HG02970 (cell line): ENCODE measurements around the gene GRHL1.

ENCODE experiments used
- ATAC-seq: cut with Tn5 transposase; IDR thresholded peaks from one replicate; pipeline ENCODE4 v1.9.1; 2021; ENCODE audit warnings: mild to moderate bottlenecking, moderate library complexity, moderate number of reproducible peaks; ENCODE audit not compliant: unreplicated experiment, low FRiP score

GRHL1 gene

DNA sequence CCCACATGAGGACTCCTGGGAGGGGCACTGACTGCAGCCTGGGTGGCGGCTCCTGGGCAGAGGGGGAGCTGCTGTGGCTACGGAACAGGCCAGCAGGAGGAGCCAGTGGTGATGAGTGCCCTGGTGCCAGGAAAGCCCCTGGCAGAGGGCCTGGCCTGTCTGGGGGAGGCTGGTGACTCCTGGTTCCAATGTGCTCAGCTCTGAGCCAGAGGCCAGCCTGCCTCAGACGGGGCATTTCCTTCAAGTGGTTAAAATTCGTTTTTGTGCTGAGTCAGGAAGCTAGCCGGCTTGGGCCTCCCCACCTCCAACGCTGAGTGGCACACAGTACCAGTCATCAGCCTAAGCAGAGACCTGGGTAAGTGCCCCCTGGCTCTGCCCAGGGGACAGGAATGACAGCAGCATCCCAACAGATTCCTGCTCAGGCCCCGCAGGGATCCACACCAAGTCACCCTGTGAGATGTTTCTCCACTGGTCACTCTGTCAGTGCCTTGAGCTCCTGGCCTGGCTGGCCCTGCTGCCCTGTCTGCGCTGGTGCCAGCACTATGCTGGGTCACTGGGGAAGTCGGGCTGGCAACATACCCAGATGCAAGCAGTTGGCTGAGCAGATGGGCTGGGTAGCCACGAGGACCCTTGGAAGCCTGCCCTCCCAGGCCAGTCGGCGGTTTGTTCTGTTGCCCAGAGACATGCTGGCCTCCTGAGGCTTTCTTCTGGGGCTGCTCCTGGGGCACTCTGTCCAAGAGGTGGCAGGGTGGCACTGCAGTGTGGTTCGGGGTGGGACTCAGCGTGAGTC lies 84.8 kb downstream of the GRHL1 start:
- no peak for ATAC-seq

DNA sequence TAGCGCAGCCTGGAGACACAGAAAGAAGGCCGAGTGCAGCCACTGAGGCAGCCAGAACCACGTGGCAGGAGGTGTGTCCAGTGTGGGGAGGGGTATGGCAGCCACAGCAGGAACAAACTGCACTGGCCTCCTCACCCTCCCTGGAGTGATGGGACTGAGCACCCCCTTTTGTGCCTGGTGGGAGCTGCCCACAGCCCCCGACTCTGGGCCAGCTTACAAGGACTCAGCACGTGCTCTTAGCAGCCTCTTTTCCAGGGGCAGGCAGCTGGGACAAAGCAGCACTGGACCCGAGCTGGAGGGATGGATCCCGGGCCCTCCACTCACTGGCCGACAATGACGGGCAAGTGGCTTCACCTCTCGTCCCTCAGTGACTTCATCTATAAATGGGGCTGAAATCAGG lies 86.6 kb downstream of the GRHL1 start:
- no peak for ATAC-seq

DNA sequence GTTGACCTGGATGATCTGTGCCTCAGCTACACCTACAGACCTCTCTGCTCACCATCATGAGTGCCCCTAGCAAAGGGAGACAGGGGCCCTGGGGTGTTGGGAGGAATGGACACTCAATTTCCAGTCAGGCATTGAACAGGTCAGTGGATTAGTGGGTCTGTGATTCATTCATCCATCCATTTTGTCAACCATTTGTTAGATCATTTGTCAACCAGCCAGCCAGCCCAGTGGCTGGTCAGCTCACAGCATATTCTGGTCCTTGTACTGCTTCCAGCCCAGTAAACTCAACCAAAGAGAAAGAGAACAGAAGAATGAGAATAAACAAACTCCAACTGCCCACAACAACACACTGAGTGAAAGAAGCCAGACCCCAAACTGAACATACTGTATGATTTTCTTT lies 87.2 kb downstream of the GRHL1 start:
- ATAC-seq = no peak

DNA sequence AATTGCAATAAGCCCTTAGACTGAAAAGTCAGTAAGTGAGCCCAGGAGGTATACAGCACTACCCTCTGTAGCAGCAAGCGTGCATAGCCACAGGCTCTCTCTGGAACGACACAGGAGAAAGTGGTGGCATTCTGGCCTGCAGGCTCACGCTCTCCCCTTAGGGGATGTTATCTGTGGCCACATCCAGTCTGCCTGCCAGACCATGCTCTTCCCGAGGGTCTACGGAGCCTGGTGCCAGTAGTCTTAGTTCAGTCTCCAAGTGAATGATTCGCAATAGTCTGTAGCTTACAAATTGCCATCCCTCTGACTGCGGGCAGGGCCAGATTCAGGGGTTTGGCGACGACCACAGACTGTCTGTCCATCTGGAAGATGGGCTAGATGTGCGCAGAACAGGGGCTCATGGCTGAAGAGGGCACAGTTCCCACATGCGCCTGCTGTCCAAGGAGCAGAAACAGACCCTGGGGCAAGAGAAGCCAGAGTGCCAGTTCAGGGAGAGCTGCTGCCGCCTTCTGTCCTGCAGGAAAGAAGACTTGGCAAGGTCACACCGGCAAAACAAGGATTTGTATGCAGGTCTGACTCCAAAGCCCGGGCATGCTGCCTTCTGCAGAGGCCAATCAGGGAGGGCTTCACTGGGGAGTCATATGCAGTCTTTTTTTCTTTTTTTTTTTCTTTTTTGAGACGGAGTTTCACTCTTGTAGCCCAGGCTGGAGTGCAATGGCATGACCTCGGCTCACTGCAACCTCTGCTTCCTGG lies 88.3 kb downstream of the GRHL1 start:
- no peak for ATAC-seq

GRCh38 chr2:10041711-10042110 lies 90.2 kb downstream of the GRHL1 start:
- no peak for ATAC-seq

GRCh38 chr2:10042301-10043161 lies 91.0 kb downstream of the GRHL1 start:
- no peak for ATAC-seq

GRCh38 chr2:10043256-10043905 lies 91.9 kb downstream of the GRHL1 start, which contains the start of gene KLF11:
TSS of gene KLF11 (plus strand) at chr2:10043550. CDS start at chr2:10043717, 167 bp downstream.
- peak; percentile 66 for ATAC-seq

- peak; percentile 64 for ATAC-seq
Observed at GRCh38 chr2:10043906-10044601, 92.6 kb downstream of the GRHL1 start.

DNA sequence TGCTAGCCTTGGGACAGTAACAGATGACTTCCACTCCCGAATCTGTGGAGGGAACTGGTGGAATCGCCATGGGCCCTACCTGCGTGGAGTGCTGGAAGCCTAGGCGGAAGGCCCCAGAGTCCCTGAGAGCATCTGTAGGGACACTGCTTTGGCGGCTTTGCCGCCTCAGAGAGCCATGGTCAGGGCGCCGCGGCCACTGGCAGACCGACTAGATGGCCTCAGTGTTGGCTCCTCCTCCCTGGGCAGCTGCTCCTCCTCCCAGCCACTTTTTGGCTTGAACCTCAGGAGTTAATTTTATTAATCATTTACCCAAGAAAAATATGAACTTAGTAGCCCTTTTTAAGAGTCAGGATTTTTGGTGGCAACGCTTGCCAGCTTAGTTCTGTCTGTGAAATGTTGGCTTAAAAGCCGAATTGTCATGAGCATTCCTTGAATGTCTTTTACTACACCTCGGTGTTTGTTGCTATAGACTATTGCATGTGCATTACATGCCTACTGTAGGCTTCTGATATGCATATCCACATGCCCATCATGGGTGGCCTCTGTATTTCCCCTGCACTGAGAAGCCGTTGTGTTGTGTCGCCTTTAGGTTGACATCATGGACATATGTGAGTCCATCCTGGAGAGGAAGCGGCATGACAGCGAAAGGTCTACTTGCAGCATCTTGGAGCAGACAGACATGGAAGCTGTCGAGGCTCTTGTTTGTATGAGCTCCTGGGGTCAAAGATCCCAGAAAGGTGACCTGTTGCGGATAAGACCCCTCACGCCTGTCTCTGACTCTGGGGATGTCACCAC lies 94.3 kb downstream of the GRHL1 start:
- ATAC-seq = no peak

GRCh38 chr2:10046931-10047330 lies 95.4 kb downstream of the GRHL1 start:
- no peak for ATAC-seq

DNA sequence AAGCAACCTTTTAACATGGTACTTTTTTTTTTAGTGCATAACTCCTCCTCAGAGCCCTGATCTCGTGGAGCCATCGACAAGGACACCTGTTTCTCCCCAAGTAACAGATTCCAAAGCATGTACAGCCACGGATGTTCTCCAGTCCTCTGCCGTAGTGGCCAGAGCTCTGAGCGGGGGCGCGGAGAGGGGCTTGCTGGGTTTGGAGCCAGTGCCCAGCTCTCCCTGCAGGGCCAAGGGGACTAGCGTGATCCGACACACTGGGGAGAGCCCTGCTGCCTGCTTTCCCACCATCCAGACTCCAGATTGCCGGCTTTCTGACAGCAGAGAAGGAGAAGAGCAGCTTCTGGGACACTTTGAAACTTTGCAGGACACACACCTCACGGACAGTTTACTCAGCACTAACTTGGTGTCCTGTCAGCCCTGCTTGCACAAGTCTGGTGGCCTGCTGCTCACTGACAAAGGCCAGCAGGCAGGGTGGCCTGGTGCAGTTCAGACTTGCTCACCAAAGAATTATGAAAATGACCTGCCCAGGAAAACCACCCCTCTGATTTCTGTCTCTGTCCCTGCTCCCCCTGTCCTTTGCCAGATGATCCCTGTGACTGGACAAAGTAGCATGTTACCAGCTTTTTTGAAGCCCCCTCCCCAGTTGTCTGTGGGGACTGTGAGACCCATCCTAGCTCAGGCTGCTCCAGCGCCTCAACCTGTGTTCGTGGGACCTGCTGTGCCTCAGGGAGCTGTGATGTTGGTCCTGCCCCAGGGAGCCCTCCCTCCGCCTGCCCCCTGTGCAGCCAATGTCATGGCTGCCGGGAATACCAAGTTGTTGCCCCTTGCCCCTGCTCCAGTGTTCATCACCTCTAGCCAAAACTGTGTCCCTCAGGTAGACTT lies 96.4 kb downstream of the GRHL1 start:
- ATAC-seq = no peak

- ATAC-seq = no peak
Observed at GRCh38 chr2:10048501-10049171, 97.1 kb downstream of the GRHL1 start.
